Peyer's patch (tissue), 4 donors: ENCODE results near the gene QSER1.
"Not testable (repeated sequence)": the region's sequence is repeated elsewhere in the genome, so short reads cannot be mapped to it uniquely, and the experiment has no call there.

Experiments
- POLR2A ChIP-seq, 2 donors: fragments of 450-650 bp; IDR thresholded peaks; one replicate each; pipeline ENCODE4 v1.5.1; 2017; ENCODE audit warnings: antibody characterized with exemption in 2 of 2, mild to moderate bottlenecking in 2 of 2, moderate library complexity in 2 of 2
- TF ChIP-seq, protein P1 (sequence below), 6 experiments: fragments of 450-650 bp in 4 of 6; fragments of 200-600 bp in 2 of 6; sonication (generic) in 1 of 6; IDR thresholded peaks; one replicate each; pipeline ENCODE4 v1.5.1; 2017 to 2019; ENCODE audit warnings: antibody characterized with exemption in 6 of 6, mild to moderate bottlenecking in 3 of 6, moderate library complexity in 1 of 6

GRCh38 chr11:32868752-32869151 lies 23.9 kb upstream of the QSER1 start:
- TF ChIP-seq, protein P1, sequence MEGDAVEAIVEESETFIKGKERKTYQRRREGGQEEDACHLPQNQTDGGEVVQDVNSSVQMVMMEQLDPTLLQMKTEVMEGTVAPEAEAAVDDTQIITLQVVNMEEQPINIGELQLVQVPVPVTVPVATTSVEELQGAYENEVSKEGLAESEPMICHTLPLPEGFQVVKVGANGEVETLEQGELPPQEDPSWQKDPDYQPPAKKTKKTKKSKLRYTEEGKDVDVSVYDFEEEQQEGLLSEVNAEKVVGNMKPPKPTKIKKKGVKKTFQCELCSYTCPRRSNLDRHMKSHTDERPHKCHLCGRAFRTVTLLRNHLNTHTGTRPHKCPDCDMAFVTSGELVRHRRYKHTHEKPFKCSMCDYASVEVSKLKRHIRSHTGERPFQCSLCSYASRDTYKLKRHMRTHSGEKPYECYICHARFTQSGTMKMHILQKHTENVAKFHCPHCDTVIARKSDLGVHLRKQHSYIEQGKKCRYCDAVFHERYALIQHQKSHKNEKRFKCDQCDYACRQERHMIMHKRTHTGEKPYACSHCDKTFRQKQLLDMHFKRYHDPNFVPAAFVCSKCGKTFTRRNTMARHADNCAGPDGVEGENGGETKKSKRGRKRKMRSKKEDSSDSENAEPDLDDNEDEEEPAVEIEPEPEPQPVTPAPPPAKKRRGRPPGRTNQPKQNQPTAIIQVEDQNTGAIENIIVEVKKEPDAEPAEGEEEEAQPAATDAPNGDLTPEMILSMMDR (IDR thresholded peaks at IDR 0.05): not testable (repeated sequence)
- not testable (repeated sequence) for TF ChIP-seq POLR2A (IDR thresholded peaks at IDR 0.05)
